ENCODE measurements around the gene PCDH9. TPM values are rescaled to one million over a fixed set of nuclear protein-coding genes. Genes with fewer than 3 reads are reported as not detected.
A peak's percentile ranks its signal among the peaks of the same experiment; 100 is the strongest.

Gene PCDH9
- total and polyA plus RNA-seq, 7 donors = under 0.01 to 15.7 (median 8.7) TPM; not detected in 1

GRCh38 chr13:66835040-66835628 lies 395.0 kb downstream of the PCDH9 start:
- TF ChIP-seq, protein P1, sequence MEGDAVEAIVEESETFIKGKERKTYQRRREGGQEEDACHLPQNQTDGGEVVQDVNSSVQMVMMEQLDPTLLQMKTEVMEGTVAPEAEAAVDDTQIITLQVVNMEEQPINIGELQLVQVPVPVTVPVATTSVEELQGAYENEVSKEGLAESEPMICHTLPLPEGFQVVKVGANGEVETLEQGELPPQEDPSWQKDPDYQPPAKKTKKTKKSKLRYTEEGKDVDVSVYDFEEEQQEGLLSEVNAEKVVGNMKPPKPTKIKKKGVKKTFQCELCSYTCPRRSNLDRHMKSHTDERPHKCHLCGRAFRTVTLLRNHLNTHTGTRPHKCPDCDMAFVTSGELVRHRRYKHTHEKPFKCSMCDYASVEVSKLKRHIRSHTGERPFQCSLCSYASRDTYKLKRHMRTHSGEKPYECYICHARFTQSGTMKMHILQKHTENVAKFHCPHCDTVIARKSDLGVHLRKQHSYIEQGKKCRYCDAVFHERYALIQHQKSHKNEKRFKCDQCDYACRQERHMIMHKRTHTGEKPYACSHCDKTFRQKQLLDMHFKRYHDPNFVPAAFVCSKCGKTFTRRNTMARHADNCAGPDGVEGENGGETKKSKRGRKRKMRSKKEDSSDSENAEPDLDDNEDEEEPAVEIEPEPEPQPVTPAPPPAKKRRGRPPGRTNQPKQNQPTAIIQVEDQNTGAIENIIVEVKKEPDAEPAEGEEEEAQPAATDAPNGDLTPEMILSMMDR (IDR thresholded peaks at IDR 0.05) = no peak
- TF ChIP-seq POLR2AphosphoS5 (IDR thresholded peaks at IDR 0.05) (no peak), POLR2A (IDR thresholded peaks at IDR 0.05) (no peak), EP300 (IDR thresholded peaks at IDR 0.05) (no peak)
- WGBS, 2 donors = 24 to 54% methylated on average over 9 of the region's 9 CpGs
- intact Hi-C loops (cut with DNase I) = no loop called here
- peak overlapping the region in 1 of 4 donors; percentile 24 for H3K27ac ChIP-seq
- no peaks in the 10 kb centered on the region for H3K4me1 ChIP-seq
- no peak overlapping the region for H3K4me3 ChIP-seq
- H3K27me3 ChIP-seq = no peaks in the 10 kb centered on the region
- no peaks in the 10 kb centered on the region for H3K36me3 ChIP-seq
- no peaks in the 10 kb centered on the region for H3K9me3 ChIP-seq
- peak; percentile 71 for DNase-seq

DNA sequence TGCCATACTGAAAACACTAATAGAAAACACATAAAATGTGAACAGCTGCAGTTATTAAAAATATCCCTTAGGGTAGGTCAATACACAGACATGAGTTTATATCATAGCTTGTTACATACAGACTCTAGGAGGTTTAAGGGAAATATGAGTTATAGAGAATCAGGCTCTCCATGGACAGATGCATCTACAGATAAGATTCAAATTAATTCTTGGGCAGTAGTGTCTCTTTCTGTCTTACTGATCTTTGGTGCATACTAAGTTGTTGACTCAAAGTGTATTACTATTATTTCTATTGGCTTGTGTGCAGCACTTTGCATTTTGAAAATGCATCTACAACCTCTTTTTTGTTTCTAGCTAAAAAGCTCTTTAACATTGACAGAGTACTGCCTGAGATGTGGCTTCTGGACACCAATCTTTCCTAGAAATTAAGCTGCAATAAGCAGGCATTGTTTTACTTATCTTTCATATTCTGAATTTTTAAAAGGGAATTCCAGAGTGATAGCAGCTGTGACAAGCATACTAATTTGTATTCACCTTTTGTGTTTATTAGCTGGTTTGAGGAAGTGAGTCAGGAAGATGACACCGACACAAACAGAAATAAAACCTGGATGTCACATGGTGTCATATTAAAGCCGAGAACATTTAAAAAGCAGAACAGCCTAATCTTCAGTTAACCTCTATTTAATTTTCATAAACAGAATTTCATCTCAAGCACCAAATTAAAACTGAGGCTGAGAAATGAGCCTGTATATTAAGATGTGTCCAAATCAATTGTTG lies 399.0 kb downstream of the PCDH9 start:
- H3K4me3 ChIP-seq = no peak overlapping the region
- H3K27ac ChIP-seq = no peak overlapping the region
- no peaks in the 10 kb centered on the region for H3K36me3 ChIP-seq
- H3K4me1 ChIP-seq = no peaks in the 10 kb centered on the region
- no peak for DNase-seq
- TF ChIP-seq, protein P1 (IDR thresholded peaks at IDR 0.05) = no peak
- TF ChIP-seq POLR2AphosphoS5 (IDR thresholded peaks at IDR 0.05) = no peak
- TF ChIP-seq POLR2A (IDR thresholded peaks at IDR 0.05) = no peak
- TF ChIP-seq EP300 (IDR thresholded peaks at IDR 0.05) = no peak
- H3K9me3 ChIP-seq = no peaks in the 10 kb centered on the region
- 35 to 61% methylated on average over 2 of the region's 2 CpGs for WGBS, 2 donors
- intact Hi-C loops (cut with DNase I) = no loop called here
- H3K27me3 ChIP-seq = no peaks in the 10 kb centered on the region

DNA sequence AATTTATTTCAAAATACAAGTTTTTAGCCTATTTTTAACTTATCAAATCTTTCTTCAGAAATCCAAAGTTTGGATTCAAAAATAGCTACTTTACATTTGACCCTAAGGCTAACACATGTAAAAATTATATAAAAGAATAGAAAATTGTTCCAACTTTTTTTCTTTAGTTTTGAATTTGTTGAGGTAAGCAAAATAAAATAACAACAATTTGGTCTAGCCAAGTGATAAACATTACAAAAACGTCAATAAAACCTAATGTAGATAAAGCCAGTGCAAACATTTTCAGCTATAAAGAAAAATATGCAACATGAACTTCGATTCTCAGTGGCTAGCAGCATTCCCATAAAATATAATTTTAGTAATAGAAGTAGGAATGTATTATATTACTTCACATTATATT lies 400.3 kb downstream of the PCDH9 start:
- H3K4me1 ChIP-seq = no peaks in the 10 kb centered on the region
- intact Hi-C loops (cut with DNase I) = no loop called here
- DNase-seq = no peak
- TF ChIP-seq, protein P1 (IDR thresholded peaks at IDR 0.05) = no peak
- TF ChIP-seq POLR2AphosphoS5 (IDR thresholded peaks at IDR 0.05) (no peak), EP300 (IDR thresholded peaks at IDR 0.05) (no peak), POLR2A (IDR thresholded peaks at IDR 0.05) (no peak)
- whole genome bisulfite sequencing, 2 donors = 12 to 61% methylated on average over 2 of the region's 2 CpGs
- no peak overlapping the region for H3K4me3 ChIP-seq
- H3K9me3 ChIP-seq = no peaks in the 10 kb centered on the region
- no peaks in the 10 kb centered on the region for H3K36me3 ChIP-seq
- no peak overlapping the region for H3K27ac ChIP-seq
- H3K27me3 ChIP-seq = no peaks in the 10 kb centered on the region

GRCh38 chr13:66826398-66826797 lies 403.7 kb downstream of the PCDH9 start:
- 42 to 59% methylated on average over 1 of the region's 1 CpG for WGBS, 2 donors
- H3K9me3 ChIP-seq = no peaks in the 10 kb centered on the region
- TF ChIP-seq, protein P1 (IDR thresholded peaks at IDR 0.05) = no peak
- TF ChIP-seq POLR2AphosphoS5 (IDR thresholded peaks at IDR 0.05) (no peak), POLR2A (IDR thresholded peaks at IDR 0.05) (no peak), EP300 (IDR thresholded peaks at IDR 0.05) (no peak)

More at GRCh38 chr13:66826398-66826797, 403.7 kb downstream of the PCDH9 start:
- Histone ChIP-seq H3K36me3 (no peaks in the 10 kb centered on the region), H3K4me1 (no peaks in the 10 kb centered on the region), H3K27ac (no peak overlapping the region), H3K4me3 (no peak overlapping the region), H3K27me3 (no peaks in the 10 kb centered on the region)
- no peak for DNase-seq
- intact Hi-C loops (cut with DNase I) = no loop called here
